Stomach (tissue), 9 donors: ENCODE data around the gene EGFR. TPM values are rescaled to one million over a fixed set of nuclear protein-coding genes. Genes with fewer than 3 reads are reported as not detected.

Experiments used
- DNase-seq, 2 donors: peaks; one replicate each; pipeline versions ENCODE4 v3.0.0 to v3.0.0-alpha.2; 2013 to 2019
- H3K27ac ChIP-seq, 5 donors: fragments of 200-600 bp in 4 of 5; sonication (generic) in 4 of 5; one replicate each; pipeline ENCODE4 v1.5.1; 2013 to 2019; ENCODE audit warnings: mild to moderate bottlenecking in 1 of 5, moderate library complexity in 1 of 5
- H3K27me3 ChIP-seq, 3 donors: fragments of 200-600 bp; sonication (generic); one replicate each; pipeline ENCODE4 v1.5.1; 2017 to 2019; ENCODE audit warnings: mixed run types in 1 of 3
- H3K36me3 ChIP-seq, 4 donors: fragments of 200-600 bp; sonication (generic); 1 replicate in 3 of 4; 2 replicates in 1 of 4; pipeline ENCODE4 v1.5.1; 2016 to 2019
- H3K4me1 ChIP-seq, 4 donors: fragments of 200-600 bp; sonication (generic); one replicate each; pipeline ENCODE4 v1.5.1; 2016 to 2019
- H3K4me3 ChIP-seq, 4 donors: fragments of 200-600 bp; sonication (generic) in 3 of 4; one replicate each; pipeline ENCODE4 v1.5.1; 2016 to 2019; ENCODE audit warnings: mild to moderate bottlenecking in 1 of 4
- H3K9me3 ChIP-seq, 4 donors: fragments of 200-600 bp; sonication (generic); one replicate each; pipeline ENCODE4 v1.5.1; 2016 to 2019
- CTCF ChIP-seq, 7 experiments: fragments of 450-650 bp in 4 of 7; fragments of 200-600 bp in 3 of 7; sonication (generic) in 3 of 7; IDR thresholded peaks; one replicate each; pipeline ENCODE4 v1.5.1; 2016 to 2019; ENCODE audit warnings: antibody characterized with exemption in 7 of 7, control low read depth in 2 of 7, mild to moderate bottlenecking in 1 of 7
- EP300 ChIP-seq: sonication (generic); formaldehyde crosslinking; IDR thresholded peaks from one replicate; pipeline ENCODE4 v1.6.1; 2017; ENCODE audit warnings: antibody characterized with exemption
- POLR2A ChIP-seq, 4 donors: fragments of 450-650 bp; IDR thresholded peaks; one replicate each; pipeline ENCODE4 v1.6.1; 2016; ENCODE audit warnings: antibody characterized with exemption in 4 of 4, control low read depth in 2 of 4, mild to moderate bottlenecking in 1 of 4, moderate library complexity in 1 of 4
- POLR2AphosphoS5 ChIP-seq, 3 donors: sonication (generic); formaldehyde crosslinking; IDR thresholded peaks; one replicate each; pipeline ENCODE4 v1.6.1; 2016; ENCODE audit warnings: antibody characterized with exemption in 3 of 3
- WGBS, 5 donors: extraction: QIAGEN DNeasy Blood & Tissue Kit in 3 of 5; methylation state at CpG; one replicate each; pipeline versions ENCODE4 v1.1.5 to v1.1.7; 2013 to 2018; 5-methylcytosine and 5-hydroxymethylcytosine counted together
- intact Hi-C: fragments of 100-400 bp; cut with DNase I; formaldehyde crosslinking; loops from one replicate; pipeline ENCODE4 v1.15.1; 2023; ENCODE audit warnings: low total_unique reads
- polyA plus RNA-seq, 3 donors: library from polyadenylated mRNA; stranded (reverse); fragments of 200-250 nt; gene quantifications; one replicate each; pipeline ENCODE4 v1.2.3, GENCODE V29; 2013
- total RNA-seq, 5 donors: library from RNA; depleted of rRNA; stranded (reverse); fragments of >200 nt; gene quantifications; one replicate each; pipeline versions ENCODE4 v1.1.0 to v1.2.3, GENCODE V29; 2014 to 2016
- donor health status: healthy with polysubstance abuse.
- donor health status: Bipolar disorder and iron deficiency.
- donor health status: healthy.

EGFR gene
- total and polyA plus RNA-seq, 8 donors = 3.4 to 43.4 (median 32.6) TPM

GRCh38 chr7:55155351-55156117 lies 136.7 kb downstream of the EGFR start:
- Histone ChIP-seq H3K4me3 (no peak overlapping the region), H3K36me3 (peaks cover 52 to 99% (median 98%) of the 10 kb centered on the region in 4 donors), H3K27me3 (no peaks in the 10 kb centered on the region), H3K9me3 (no peaks in the 10 kb centered on the region), H3K27ac (no peak overlapping the region), H3K4me1 (no peaks in the 10 kb centered on the region)
- no peak for TF ChIP-seq POLR2AphosphoS5 (IDR thresholded peaks at IDR 0.05)
- no peak for TF ChIP-seq EP300
- no peak for TF ChIP-seq POLR2A (IDR thresholded peaks at IDR 0.05)
- no peak for TF ChIP-seq CTCF (IDR thresholded peaks at IDR 0.05)
- intact Hi-C loops = no loop called here
- 90 to 93% (median 91%) methylated on average over 24 of the region's 24 CpGs for WGBS, 5 donors
- DNase-seq = no peak

GRCh38 chr7:55156919-55157763 lies 138.3 kb downstream of the EGFR start:
- peak in 1 of 2 donors; percentile 32 for DNase-seq
- TF ChIP-seq EP300 (no peak), CTCF (IDR thresholded peaks at IDR 0.05) (no peak), POLR2A (IDR thresholded peaks at IDR 0.05) (no peak), POLR2AphosphoS5 (IDR thresholded peaks at IDR 0.05) (no peak)
- H3K27ac ChIP-seq = peak overlapping the region in 1 of 5 donors; percentile 14
- H3K36me3 ChIP-seq = peaks cover 57 to 98% (median 96%) of the 10 kb centered on the region in 4 donors
- intact Hi-C loops = no loop called here
- no peaks in the 10 kb centered on the region for H3K4me1 ChIP-seq
- no peak overlapping the region for H3K4me3 ChIP-seq
- no peaks in the 10 kb centered on the region for H3K9me3 ChIP-seq
- H3K27me3 ChIP-seq = no peaks in the 10 kb centered on the region
- 71 to 81% (median 77%) methylated on average over 30 of the region's 30 CpGs for WGBS, 5 donors

- no peak overlapping the region for H3K27ac ChIP-seq
- intact Hi-C loops = no loop called here
- TF ChIP-seq EP300 (no peak), POLR2A (IDR thresholded peaks at IDR 0.05) (no peak), CTCF (IDR thresholded peaks at IDR 0.05) (no peak), POLR2AphosphoS5 (IDR thresholded peaks at IDR 0.05) (no peak)
- no peak for DNase-seq
- H3K27me3 ChIP-seq = no peaks in the 10 kb centered on the region
- no peak overlapping the region for H3K4me3 ChIP-seq
- H3K9me3 ChIP-seq = no peaks in the 10 kb centered on the region
- 84 to 94% (median 89%) methylated on average over 8 of the region's 8 CpGs for WGBS, 5 donors
- H3K4me1 ChIP-seq = no peaks in the 10 kb centered on the region
- peaks cover 57 to 98% (median 95%) of the 10 kb centered on the region in 4 donors for H3K36me3 ChIP-seq
Measured at GRCh38 chr7:55157764-55158105, 138.9 kb downstream of the EGFR start.

GRCh38 chr7:55158541-55159382 lies 139.9 kb downstream of the EGFR start:
- Histone ChIP-seq H3K4me1 (no peaks in the 10 kb centered on the region), H3K27me3 (no peaks in the 10 kb centered on the region), H3K4me3 (no peak overlapping the region), H3K27ac (no peak overlapping the region), H3K36me3 (peaks cover 59 to 97% (median 95%) of the 10 kb centered on the region in 4 donors), H3K9me3 (no peaks in the 10 kb centered on the region)
- WGBS, 5 donors = 79 to 91% (median 82%) methylated on average over 9 to 10 of the region's 10 CpGs
- intact Hi-C loops = no loop called here
- TF ChIP-seq CTCF (IDR thresholded peaks at IDR 0.05) = no peak
- TF ChIP-seq EP300 = no peak
- TF ChIP-seq POLR2A (IDR thresholded peaks at IDR 0.05) = no peak
- TF ChIP-seq POLR2AphosphoS5 (IDR thresholded peaks at IDR 0.05) = no peak
- DNase-seq = peak in 1 of 2 donors; percentile 59
